GDM1 (cell line): ENCODE results near the gene BPIFB3.

ENCODE experiments used
- DNase-seq: peaks from one replicate; lab custom pipeline; 2025; lab: John Stamatoyannopoulos, UW

Gene BPIFB3

GRCh38 chr20:33015700-33016580 lies 37.8 kb upstream of the BPIFB3 start:
- DNase-seq = no peak

DNA sequence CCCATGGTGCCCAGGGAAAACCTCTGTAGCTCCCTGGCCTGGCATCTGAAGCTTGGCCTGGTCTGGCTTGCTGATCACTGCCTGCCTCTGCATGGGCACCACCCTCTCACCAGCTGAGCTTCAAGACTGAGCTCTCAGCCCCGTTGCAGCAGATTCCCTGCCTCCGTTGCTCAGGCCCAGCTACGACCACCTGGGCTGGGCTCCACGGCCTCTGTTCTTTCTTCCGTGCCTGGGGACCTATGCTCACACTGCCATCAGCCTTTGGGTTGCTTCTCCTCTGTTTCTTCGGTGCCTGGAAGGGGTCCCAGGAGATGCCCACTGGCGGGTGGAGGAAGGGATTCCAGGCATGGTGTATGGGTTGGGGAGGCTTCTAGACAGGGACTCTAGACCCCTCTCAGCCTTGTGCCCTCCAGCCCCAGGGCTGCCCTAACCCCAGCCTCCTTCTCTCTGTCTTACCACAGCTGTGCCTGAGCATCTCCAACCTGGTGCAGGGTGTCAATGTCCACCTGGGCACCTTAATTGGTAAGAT lies 37.1 kb upstream of the BPIFB3 start:
- DNase-seq = no peak

DNA sequence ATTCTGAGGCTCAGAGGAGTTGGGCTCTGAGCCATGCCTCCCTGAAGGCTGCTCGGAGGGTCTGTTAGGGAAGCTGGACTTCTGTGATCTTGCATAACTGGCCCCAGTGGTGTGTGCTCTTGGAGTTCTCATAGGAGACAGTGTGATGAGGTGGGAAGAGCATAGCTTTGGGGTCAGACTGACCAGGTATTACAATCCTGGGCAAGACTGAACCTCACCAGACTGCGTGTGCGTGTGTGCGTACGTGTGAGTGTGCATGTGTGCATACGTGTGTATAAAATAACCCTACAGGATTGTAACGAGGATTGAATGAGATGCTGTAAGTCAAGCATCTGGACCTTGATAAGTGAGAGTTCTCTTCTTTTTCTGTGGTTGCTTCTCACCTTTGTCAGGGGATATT lies 36.2 kb upstream of the BPIFB3 start:
- no peak for DNase-seq

- no peak for DNase-seq
These were observed 35.4 kb upstream of the BPIFB3 start for GRCh38 chr20:33018169-33018931.

DNA sequence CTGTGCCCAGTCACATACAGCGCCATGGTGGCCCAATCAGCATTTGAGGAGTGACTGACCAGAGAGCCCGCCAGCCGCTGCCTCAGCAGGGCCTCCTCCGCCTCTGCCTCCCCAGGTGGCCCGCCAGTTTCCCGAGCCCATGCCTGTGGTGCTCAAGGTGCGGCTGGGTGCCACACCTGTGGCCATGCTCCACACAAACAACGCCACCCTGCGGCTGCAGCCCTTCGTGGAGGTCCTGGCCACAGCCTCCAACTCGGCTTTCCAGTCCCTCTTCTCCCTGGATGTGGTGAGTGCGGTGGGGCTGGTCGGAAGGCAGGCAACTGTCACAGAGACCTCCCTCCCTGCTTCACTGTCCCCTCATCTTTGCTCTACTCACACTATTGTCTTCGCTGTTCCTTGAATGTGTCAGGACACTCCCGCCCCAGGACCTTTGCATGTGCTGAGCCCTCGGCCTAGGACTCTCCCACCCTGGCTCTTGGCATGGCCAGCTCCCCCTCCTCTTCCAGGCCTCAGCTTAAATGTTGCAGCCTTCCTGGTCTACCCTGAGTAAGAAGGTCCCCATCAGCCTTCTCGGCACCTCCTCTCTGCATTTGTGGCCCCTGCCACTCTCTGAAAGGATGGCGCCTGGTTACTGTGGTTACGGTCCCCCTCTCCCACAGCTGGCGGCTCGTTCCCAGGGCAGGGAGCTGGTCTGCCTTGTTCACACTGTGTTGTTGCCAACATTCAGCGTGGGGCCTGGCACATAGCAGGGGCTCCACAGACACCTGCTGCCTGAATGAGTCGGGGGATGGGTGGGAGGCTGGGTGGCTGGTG lies 34.0 kb upstream of the BPIFB3 start:
- no peak for DNase-seq

DNA sequence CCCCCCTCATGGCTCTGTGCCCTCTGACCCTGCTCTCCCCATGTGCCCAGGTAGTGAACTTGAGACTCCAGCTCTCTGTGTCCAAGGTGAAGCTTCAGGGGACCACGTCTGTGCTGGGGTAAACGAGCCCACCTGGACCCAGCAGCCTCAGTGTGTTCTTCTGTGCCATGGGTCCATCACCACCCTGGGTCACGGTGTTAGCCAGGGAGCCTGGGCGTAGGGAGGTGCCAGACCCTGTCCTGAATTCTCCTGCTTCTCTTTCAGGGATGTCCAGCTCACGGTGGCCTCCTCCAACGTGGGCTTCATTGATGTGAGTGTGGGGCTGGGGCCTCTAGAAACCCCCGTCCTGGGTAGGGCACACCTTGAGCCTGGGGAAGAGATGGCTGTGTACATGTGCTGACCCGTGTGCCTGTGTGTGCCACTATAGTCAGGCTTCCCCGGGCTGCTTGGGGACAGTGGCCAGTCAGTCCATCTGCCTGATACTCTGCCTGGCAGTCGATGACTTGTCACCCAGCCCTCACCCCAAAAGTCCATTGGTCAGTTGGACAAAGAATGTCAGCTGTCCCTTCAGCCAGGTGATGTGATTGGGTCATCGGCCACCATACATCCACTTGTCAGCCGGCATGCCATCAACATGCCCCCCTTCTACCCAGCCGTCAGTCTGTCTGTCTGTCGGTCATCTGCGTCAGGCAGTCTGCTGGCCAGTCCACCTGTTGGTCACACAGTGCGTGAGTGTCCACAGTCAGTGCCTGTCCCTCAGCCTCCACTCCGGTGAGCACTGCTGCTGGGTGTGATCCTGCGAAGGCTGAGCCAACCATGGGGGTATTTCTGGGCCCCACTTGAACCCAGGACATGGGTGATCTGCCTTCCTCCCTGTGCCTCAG lies 33.2 kb upstream of the BPIFB3 start:
- DNase-seq = no peak

- DNase-seq = no peak
These were observed 31.8 kb upstream of the BPIFB3 start for GRCh38 chr20:33021879-33022278.

DNA sequence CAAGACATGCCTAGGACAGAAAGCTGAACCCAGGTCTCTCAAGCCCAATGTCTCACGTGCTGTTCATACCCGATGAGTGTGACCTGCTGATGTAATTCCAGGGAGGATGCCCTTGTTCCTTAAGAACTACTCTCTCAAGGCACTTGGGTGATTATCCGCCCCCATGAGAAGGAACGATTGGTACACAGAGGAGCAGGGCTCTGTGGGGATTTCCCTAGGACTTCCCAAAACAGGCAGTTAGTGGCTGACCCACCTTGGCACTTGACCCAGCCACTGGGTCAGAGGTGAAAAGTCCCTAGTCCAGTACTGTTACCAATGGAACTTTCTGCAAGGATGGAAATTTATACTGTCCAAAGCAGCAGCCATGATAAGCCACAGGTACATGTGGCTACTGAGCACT lies 31.4 kb upstream of the BPIFB3 start:
- DNase-seq = no peak

DNA sequence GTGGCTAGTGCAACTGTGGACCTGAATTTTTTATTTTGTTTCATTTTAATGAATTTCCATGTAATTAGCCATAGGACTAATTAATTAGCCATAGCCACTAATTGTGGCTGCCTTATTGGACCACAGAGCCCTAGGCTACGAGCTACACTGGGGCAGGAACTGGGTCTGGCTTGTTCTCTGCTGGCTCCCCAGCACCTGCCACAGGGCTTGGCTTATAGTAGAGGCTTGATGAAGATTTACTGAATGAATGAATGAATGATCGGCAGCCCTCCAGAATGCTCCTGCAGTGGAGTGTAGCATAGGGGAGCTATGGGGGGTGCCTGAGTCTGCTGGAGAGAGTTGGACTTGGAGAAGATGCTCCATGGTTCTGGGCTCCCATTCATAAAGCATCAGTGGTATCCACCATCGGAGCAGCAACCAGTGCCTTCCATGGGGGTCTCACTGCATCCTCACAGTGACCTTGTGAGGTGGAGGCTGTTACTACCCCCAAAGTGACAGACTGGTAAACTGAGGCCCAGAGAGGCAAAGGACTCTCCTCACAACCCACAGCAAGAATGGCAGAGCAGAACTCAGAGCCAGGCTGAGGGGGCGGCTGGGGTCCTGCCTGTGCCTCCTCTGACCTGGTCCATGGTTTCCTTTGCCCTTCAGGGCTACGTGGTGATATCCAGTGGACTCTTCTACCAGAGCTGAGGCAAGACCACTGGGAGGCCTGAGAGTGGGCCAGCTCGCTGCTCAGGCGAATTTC lies 30.8 kb upstream of the BPIFB3 start:
- no peak for DNase-seq

- DNase-seq = no peak
These were observed 30.1 kb upstream of the BPIFB3 start for GRCh38 chr20:33023439-33024242.

DNA sequence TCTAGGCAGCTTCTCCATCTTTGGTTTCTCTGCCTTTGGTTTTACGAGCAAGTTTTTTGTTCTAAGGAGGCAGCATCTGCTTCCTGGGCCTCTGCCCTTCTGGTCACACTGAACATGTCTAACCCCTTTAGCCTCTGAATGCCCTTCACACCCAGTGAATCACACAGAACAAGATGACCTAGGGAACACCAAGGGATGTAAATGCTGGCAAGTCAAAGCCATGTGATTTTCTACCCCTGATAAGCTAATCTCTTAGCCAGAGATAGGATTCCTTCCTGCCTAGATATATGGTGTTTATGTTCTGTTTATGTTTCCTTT lies 29.5 kb upstream of the BPIFB3 start:
- no peak for DNase-seq

- no peak for DNase-seq
These were observed 28.9 kb upstream of the BPIFB3 start for GRCh38 chr20:33024609-33025317.

DNA sequence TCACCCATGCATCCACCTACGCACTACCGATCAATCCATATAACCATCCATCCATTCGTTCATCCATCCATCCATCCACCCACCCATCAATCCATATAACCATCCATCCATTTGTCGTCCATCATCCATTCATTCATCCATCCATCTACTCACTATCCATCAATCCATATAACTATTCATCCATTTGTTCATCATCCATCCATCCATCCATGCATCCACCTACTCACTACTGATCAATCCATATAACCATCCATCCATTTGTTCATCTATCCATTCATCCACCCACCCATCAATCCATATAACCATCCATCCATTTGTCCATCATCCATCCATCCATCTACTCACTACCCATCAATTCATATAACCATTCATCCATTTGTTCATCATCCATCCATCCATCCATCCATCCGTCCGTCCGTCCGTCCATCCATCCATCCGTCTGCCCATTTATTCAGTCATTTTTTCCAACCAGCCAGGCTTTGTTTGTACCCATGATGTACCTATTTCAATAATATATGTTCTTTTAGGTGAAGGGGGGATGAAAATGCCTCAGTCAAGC lies 28.3 kb upstream of the BPIFB3 start:
- no peak for DNase-seq

- no peak for DNase-seq
These were observed 27.5 kb upstream of the BPIFB3 start for GRCh38 chr20:33026072-33026778.

DNA sequence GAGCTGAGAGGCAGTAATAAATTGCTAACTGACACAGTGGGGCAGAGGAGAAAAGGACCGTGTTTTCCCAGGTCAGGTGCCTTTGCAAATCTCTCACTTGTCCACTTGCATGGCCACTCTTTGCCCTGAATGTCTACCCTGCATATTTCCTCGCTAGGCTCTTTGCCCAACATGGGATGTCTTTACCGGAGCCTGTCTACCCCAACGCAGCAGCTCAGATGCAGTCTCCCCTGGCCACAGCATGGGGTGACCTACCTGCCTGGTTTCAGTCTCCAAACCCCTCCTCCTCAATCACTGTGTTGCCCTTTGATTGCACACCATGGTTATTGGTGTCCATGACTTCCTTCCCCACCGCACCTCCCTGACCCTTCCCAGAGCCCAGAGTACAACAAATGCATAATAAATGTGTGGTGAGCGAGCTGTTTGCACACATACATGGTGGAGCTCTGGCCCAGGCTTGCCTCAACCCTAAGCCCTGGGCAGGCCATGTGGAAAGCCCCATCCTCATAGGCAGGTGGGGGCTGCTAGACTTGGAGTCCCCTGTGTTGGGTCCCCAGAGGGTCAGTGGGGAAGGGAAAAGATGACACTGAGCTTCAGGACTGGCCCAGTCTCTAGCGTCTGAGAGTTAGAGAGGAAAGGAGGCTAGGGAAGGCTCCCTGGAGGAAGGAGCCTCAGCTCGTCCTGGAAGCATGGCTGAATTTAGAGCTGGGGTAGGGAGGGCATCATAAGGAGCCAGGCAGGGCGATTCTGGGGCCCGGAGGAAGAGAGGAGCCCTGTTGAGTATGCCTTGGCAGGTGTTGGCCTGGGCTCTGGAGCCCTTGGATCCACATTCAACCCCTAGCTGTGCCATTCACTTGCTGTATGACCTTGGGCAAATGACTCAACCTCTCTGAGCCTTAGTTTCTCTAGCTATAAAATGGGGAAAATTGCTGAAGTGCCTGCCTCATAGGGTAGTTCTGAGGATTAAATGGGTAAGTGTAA lies 26.6 kb upstream of the BPIFB3 start:
- no peak for DNase-seq

- no peak for DNase-seq
These were observed 25.6 kb upstream of the BPIFB3 start for GRCh38 chr20:33027769-33028751.
